Mammary epithelial cell (primary cell): ENCODE measurements around the gene MSI2.

ENCODE experiments used
- EZH2 ChIP-seq: IDR thresholded peaks from 2 replicates; pipeline ENCODE4 v1.6.1; 2012; ENCODE audit warnings: low read length, inconsistent platforms, borderline replicate concordance
- TF ChIP-seq, protein P1 (sequence below), 2 donors: IDR thresholded peaks in 1 of 2; conservative IDR thresholded peaks in 1 of 2; 2 replicates each; pipeline ENCODE4 v1.5.1; 2011 to 2012; ENCODE audit warnings: inconsistent platforms in 2 of 2, low read length in 2 of 2, mild to moderate bottlenecking in 2 of 2, control low read depth in 1 of 2, low read depth in 1 of 2; ENCODE audit not compliant: insufficient read depth in 1 of 2; ENCODE audit errors: extremely low read depth in 1 of 2

GRCh38 chr17:57516290-57517230, 260.2 kb downstream of the MSI2 start:
- TF ChIP-seq, protein P1, sequence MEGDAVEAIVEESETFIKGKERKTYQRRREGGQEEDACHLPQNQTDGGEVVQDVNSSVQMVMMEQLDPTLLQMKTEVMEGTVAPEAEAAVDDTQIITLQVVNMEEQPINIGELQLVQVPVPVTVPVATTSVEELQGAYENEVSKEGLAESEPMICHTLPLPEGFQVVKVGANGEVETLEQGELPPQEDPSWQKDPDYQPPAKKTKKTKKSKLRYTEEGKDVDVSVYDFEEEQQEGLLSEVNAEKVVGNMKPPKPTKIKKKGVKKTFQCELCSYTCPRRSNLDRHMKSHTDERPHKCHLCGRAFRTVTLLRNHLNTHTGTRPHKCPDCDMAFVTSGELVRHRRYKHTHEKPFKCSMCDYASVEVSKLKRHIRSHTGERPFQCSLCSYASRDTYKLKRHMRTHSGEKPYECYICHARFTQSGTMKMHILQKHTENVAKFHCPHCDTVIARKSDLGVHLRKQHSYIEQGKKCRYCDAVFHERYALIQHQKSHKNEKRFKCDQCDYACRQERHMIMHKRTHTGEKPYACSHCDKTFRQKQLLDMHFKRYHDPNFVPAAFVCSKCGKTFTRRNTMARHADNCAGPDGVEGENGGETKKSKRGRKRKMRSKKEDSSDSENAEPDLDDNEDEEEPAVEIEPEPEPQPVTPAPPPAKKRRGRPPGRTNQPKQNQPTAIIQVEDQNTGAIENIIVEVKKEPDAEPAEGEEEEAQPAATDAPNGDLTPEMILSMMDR (conservative IDR thresholded peaks at IDR 0.05 in 1 of 2, IDR thresholded peaks at IDR 0.05 in 1 of 2; ENCODE audit: extremely low read depth in 1 of 2, insufficient read depth in 1 of 2, low read depth in 1 of 2, low read length in 2 of 2): no peak
- no peak for TF ChIP-seq EZH2
